SHP77 treated with DMSO at 0.1 percent for 48 hours (cell line): Measurements from ENCODE around the gene RIMBP2.
A peak's percentile ranks its signal among the peaks of the same experiment; 100 is the strongest.
"Not testable (repeated sequence)": the region's sequence is repeated elsewhere in the genome, so short reads cannot be mapped to it uniquely, and the experiment has no call there.

Experiments
- DNase-seq: peaks from one replicate; lab custom pipeline; 2025; lab: John Stamatoyannopoulos, UW

Gene RIMBP2

GRCh38 chr12:130656411-130656810, 59.7 kb downstream of the RIMBP2 start:
- DNase-seq = no peak

GRCh38 chr12:130655881-130656280, 60.2 kb downstream of the RIMBP2 start:
- DNase-seq = no peak

GRCh38 chr12:130655010-130655409, 61.1 kb downstream of the RIMBP2 start:
- DNase-seq = no peak

- DNase-seq = no peak
These were observed 64.7 kb downstream of the RIMBP2 start for GRCh38 chr12:130651188-130651959.

- DNase-seq = no peak
These were observed 66.0 kb downstream of the RIMBP2 start for GRCh38 chr12:130650131-130650530.

GRCh38 chr12:130649101-130650045, 66.7 kb downstream of the RIMBP2 start:
- DNase-seq = no peak

- no peak for DNase-seq
These were observed 68.3 kb downstream of the RIMBP2 start for GRCh38 chr12:130647814-130648213.

- DNase-seq = no peak
These were observed 69.3 kb downstream of the RIMBP2 start for GRCh38 chr12:130646716-130647370.

- DNase-seq = not testable (repeated sequence)
These were observed 69.9 kb downstream of the RIMBP2 start for GRCh38 chr12:130646191-130646590.

GRCh38 chr12:130645751-130646150, 70.3 kb downstream of the RIMBP2 start:
- DNase-seq = no peak

GRCh38 chr12:130644566-130644965, 71.5 kb downstream of the RIMBP2 start:
- DNase-seq = no peak

GRCh38 chr12:130644146-130644545, 72.0 kb downstream of the RIMBP2 start:
- DNase-seq = no peak

GRCh38 chr12:130642856-130643255, 73.2 kb downstream of the RIMBP2 start:
- DNase-seq = peak; percentile 28

- DNase-seq = no peak
These were observed 74.4 kb downstream of the RIMBP2 start for GRCh38 chr12:130641533-130642184.

- no peak for DNase-seq
These were observed 75.2 kb downstream of the RIMBP2 start for GRCh38 chr12:130640901-130641300.

- DNase-seq = no peak
These were observed 75.6 kb downstream of the RIMBP2 start for GRCh38 chr12:130640496-130640895.

GRCh38 chr12:130639476-130640424, 76.3 kb downstream of the RIMBP2 start:
- DNase-seq = no peak

GRCh38 chr12:130636370-130636769, 79.7 kb downstream of the RIMBP2 start:
- DNase-seq = no peak

- DNase-seq = no peak
These were observed 81.2 kb downstream of the RIMBP2 start for GRCh38 chr12:130634866-130635265.

GRCh38 chr12:130633771-130634170, 82.3 kb downstream of the RIMBP2 start:
- peak; percentile 93 for DNase-seq

- peak; percentile 59 for DNase-seq
These were observed 83.5 kb downstream of the RIMBP2 start for GRCh38 chr12:130632642-130633041.
